BLaER1 treated with 17β-estradiol and CSF1 and Interleukin-3, amounts not matched to agents 10 nM and 100 nM (cell line): ENCODE results near the gene BRMS1.

Experiments used
- H3K27ac ChIP-seq, 11 experiments: shearing (Covaris generic); formaldehyde crosslinking; 2 replicates each; pipeline ENCODE4 v1.8.1; 2022
- H3K27me3 ChIP-seq, 11 experiments: shearing (Covaris generic); formaldehyde crosslinking; 2 replicates each; pipeline ENCODE4 v1.8.1; 2022
- H3K36me3 ChIP-seq, 11 experiments: shearing (Covaris generic); formaldehyde crosslinking; 2 replicates each; pipeline ENCODE4 v1.8.1; 2022
- H3K4me1 ChIP-seq, 10 experiments: shearing (Covaris generic); formaldehyde crosslinking; 2 replicates each; pipeline ENCODE4 v1.8.1; 2022
- H3K4me2 ChIP-seq, 11 experiments: shearing (Covaris generic); formaldehyde crosslinking; 2 replicates each; pipeline ENCODE4 v1.8.1; 2022
- H3K4me3 ChIP-seq, 10 experiments: shearing (Covaris generic); formaldehyde crosslinking; 2 replicates each; pipeline ENCODE4 v1.8.1; 2022
- H3K9ac ChIP-seq, 11 experiments: shearing (Covaris generic); formaldehyde crosslinking; 2 replicates each; pipeline ENCODE4 v1.8.1; 2022
- H3K9me3 ChIP-seq, 11 experiments: shearing (Covaris generic); formaldehyde crosslinking; replicated peaks in 1 of 11; 2 replicates each; pipeline ENCODE4 v1.8.1; 2022
- H4K20me1 ChIP-seq, 11 experiments: shearing (Covaris generic); formaldehyde crosslinking; 2 replicates each; pipeline ENCODE4 v1.8.1; 2022
- Cebpa-rat ChIP-seq, 11 experiments: shearing (Covaris generic); IDR thresholded peaks; 2 replicates each; pipeline ENCODE4 v1.8.1; 2022

The BRMS1 gene

GRCh38 chr11:66302656-66303055 lies 42.2 kb downstream of the BRMS1 start:
- no peak for TF ChIP-seq Cebpa-rat (IDR thresholded peaks at IDR 0.05)
- Histone ChIP-seq H4K20me1 (no peaks in the 10 kb centered on the region; a peak in 1 of 22 replicates), H3K27ac (no peak overlapping the region)

GRCh38 chr11:66299186-66299585 lies 45.7 kb downstream of the BRMS1 start:
- Histone ChIP-seq H3K9me3 (no peaks in the 10 kb centered on the region), H4K20me1 (peaks cover 0 to 11% (median 0%) of the 10 kb centered on the region in 11 experiments; a peak in 2 of 22 replicates), H3K27me3 (peaks cover 3 to 12% (median 7%) of the 10 kb centered on the region in 11 experiments; a peak in 21 of 22 replicates), H3K4me1 (peaks cover 0 to 5% (median 0%) of the 10 kb centered on the region in 10 experiments; a peak in 3 of 20 replicates), H3K9ac (no peak overlapping the region), H3K4me2 (no peak overlapping the region), H3K4me3 (no peak overlapping the region), H3K36me3 (no peaks in the 10 kb centered on the region), H3K27ac (no peak overlapping the region)
- no peak for TF ChIP-seq Cebpa-rat (IDR thresholded peaks at IDR 0.05)

More at GRCh38 chr11:66302656-66303055, 42.2 kb downstream of the BRMS1 start:
- no peaks in the 10 kb centered on the region for H3K27me3 ChIP-seq
- no peak overlapping the region for H3K4me3 ChIP-seq
- H3K4me2 ChIP-seq, result no peak overlapping the region
- H3K36me3 ChIP-seq, result no peaks in the 10 kb centered on the region
- H3K4me1 ChIP-seq, result no peaks in the 10 kb centered on the region
- no peak overlapping the region for H3K9ac ChIP-seq
- no peaks in the 10 kb centered on the region for H3K9me3 ChIP-seq

GRCh38 chr11:66297610-66298009 lies 47.3 kb downstream of the BRMS1 start:
- Histone ChIP-seq H3K27me3 (peaks cover 18 to 28% (median 23%) of the 10 kb centered on the region in 11 experiments), H3K36me3 (no peaks in the 10 kb centered on the region), H3K4me2 (no peak overlapping the region), H3K9me3 (no peaks in the 10 kb centered on the region), H3K4me1 (peaks cover 0 to 5% (median 0%) of the 10 kb centered on the region in 10 experiments; a peak in 3 of 20 replicates), H4K20me1 (peaks cover 0 to 27% (median 0%) of the 10 kb centered on the region in 11 experiments; a peak in 4 of 22 replicates), H3K4me3 (no peak overlapping the region), H3K9ac (no peak overlapping the region), H3K27ac (no peak overlapping the region)
- no peak for TF ChIP-seq Cebpa-rat (IDR thresholded peaks at IDR 0.05)

- H4K20me1 ChIP-seq, result peaks cover 0 to 48% (median 0%) of the 10 kb centered on the region in 11 experiments; a peak in 8 of 22 replicates
- H3K27ac ChIP-seq, result no peak overlapping the region
- H3K36me3 ChIP-seq, result no peaks in the 10 kb centered on the region
- no peak overlapping the region for H3K9ac ChIP-seq
- H3K4me3 ChIP-seq, result no peak overlapping the region
- peaks cover 6 to 16% (median 13%) of the 10 kb centered on the region in 10 experiments for H3K4me1 ChIP-seq
- TF ChIP-seq Cebpa-rat (IDR thresholded peaks at IDR 0.05), result no peak
- peaks cover 41 to 55% (median 50%) of the 10 kb centered on the region in 11 experiments for H3K27me3 ChIP-seq
- peaks cover 0 to 5% (median 0%) of the 10 kb centered on the region in 11 experiments; a peak in 1 of 22 replicates for H3K9me3 ChIP-seq
- H3K4me2 ChIP-seq, result no peak overlapping the region
These were observed 50.0 kb downstream of the BRMS1 start for GRCh38 chr11:66294626-66295620.

- H3K27ac ChIP-seq, result no peak overlapping the region
- H3K27me3 ChIP-seq, result peaks cover 41 to 59% (median 52%) of the 10 kb centered on the region in 11 experiments
- peaks cover 0 to 5% (median 0%) of the 10 kb centered on the region in 11 experiments; a peak in 1 of 22 replicates for H3K9me3 ChIP-seq
- H3K36me3 ChIP-seq, result no peaks in the 10 kb centered on the region
- H3K4me3 ChIP-seq, result no peak overlapping the region
- no peak overlapping the region for H3K9ac ChIP-seq
- H3K4me2 ChIP-seq, result no peak overlapping the region
- peaks cover 0 to 50% (median 0%) of the 10 kb centered on the region in 11 experiments; a peak in 8 of 22 replicates for H4K20me1 ChIP-seq
- H3K4me1 ChIP-seq, result peaks cover 11 to 22% (median 18%) of the 10 kb centered on the region in 10 experiments
- no peak for TF ChIP-seq Cebpa-rat (IDR thresholded peaks at IDR 0.05)
These were observed 50.9 kb downstream of the BRMS1 start for GRCh38 chr11:66293777-66294625.

GRCh38 chr11:66293352-66293751 lies 51.6 kb downstream of the BRMS1 start:
- H3K36me3 ChIP-seq, result no peaks in the 10 kb centered on the region
- peaks cover 0 to 5% (median 0%) of the 10 kb centered on the region in 11 experiments; a peak in 1 of 22 replicates for H3K9me3 ChIP-seq
- H3K4me1 ChIP-seq, result peaks cover 11 to 24% (median 19%) of the 10 kb centered on the region in 10 experiments
- peaks cover 41 to 59% (median 52%) of the 10 kb centered on the region in 11 experiments for H3K27me3 ChIP-seq
- H3K27ac ChIP-seq, result no peak overlapping the region
- H3K4me3 ChIP-seq, result no peak overlapping the region
- H4K20me1 ChIP-seq, result peaks cover 0 to 50% (median 0%) of the 10 kb centered on the region in 11 experiments; a peak in 9 of 22 replicates
- H3K4me2 ChIP-seq, result no peak overlapping the region
- no peak for TF ChIP-seq Cebpa-rat (IDR thresholded peaks at IDR 0.05)
- H3K9ac ChIP-seq, result no peak overlapping the region

- Histone ChIP-seq H4K20me1 (peaks cover 0 to 55% (median 4%) of the 10 kb centered on the region in 11 experiments; a peak in 13 of 22 replicates), H3K4me2 (peak overlapping the region in 2 of 11 experiments; percentile 45 to 55; a peak in 1 of 22 replicates), H3K4me1 (peaks cover 18 to 30% (median 26%) of the 10 kb centered on the region in 10 experiments), H3K9me3 (peaks cover 0 to 5% (median 0%) of the 10 kb centered on the region in 11 experiments; a peak in 1 of 22 replicates), H3K27ac (no peak overlapping the region), H3K9ac (no peak overlapping the region), H3K27me3 (peaks cover 41 to 59% (median 52%) of the 10 kb centered on the region in 11 experiments), H3K4me3 (no peak overlapping the region), H3K36me3 (no peaks in the 10 kb centered on the region)
- no peak for TF ChIP-seq Cebpa-rat (IDR thresholded peaks at IDR 0.05)
These were observed 52.2 kb downstream of the BRMS1 start for GRCh38 chr11:66292543-66293332.
